ENCODE data around the gene PHAF1. TPM values are rescaled to one million over a fixed set of nuclear protein-coding genes. Genes with fewer than 3 reads are reported as not detected.
A peak's percentile ranks its signal among the peaks of the same experiment; 100 is the strongest.

The PHAF1 gene
- total RNA-seq, 1 donor from 2014 or later, result 29.1 TPM

GRCh38 chr16:67180166-67180565 is 70.4 kb downstream of the PHAF1 start:
- H3K79me2 ChIP-seq (ENCODE audit: low read depth), result peaks cover 11% of the 10 kb centered on the region
- no peak overlapping the region for H3K4me3 ChIP-seq
- H3K27ac Mint-ChIP-seq, result no peak overlapping the region
- H3K4me2 ChIP-seq, result no peak overlapping the region
- H2AFZ ChIP-seq (replicated peaks), result no peak overlapping the region
- no peaks in the 10 kb centered on the region for H3K36me3 ChIP-seq
- TF ChIP-seq CTCF (IDR thresholded peaks at IDR 0.05), result no peak
- no peak for TF ChIP-seq EZH2 (IDR thresholded peaks at IDR 0.05)
- no peak for TF ChIP-seq EZH2phosphoT487 (IDR thresholded peaks at IDR 0.05)
- no peaks in the 10 kb centered on the region for H3K9me3 ChIP-seq (ENCODE audit: low read depth)
- peaks cover 12% of the 10 kb centered on the region for H3K4me1 ChIP-seq
- no peak overlapping the region for H3K27ac ChIP-seq
- peaks cover 23% of the 10 kb centered on the region for H3K27me3 Mint-ChIP-seq (ENCODE audit: insufficient read depth, low read depth)
- no peak overlapping the region for H3K4me3 Mint-ChIP-seq
- H3K27me3 ChIP-seq, result peaks cover 57% of the 10 kb centered on the region
- peaks cover 7% of the 10 kb centered on the region for H3K4me1 Mint-ChIP-seq
- no peak overlapping the region for H3K9ac ChIP-seq
- H3F3A ChIP-seq (ENCODE audit: low read depth), result peaks cover 15% of the 10 kb centered on the region
- H4K20me1 ChIP-seq (ENCODE audit: low read depth), result peaks cover 61% of the 10 kb centered on the region
- peaks cover 4% of the 10 kb centered on the region for H3K36me3 Mint-ChIP-seq
- no peaks in the 10 kb centered on the region for H3K9me3 Mint-ChIP-seq
- no peak for DNase-seq (ENCODE audit: low spot score)

GRCh38 chr16:67181346-67181745 is 71.6 kb downstream of the PHAF1 start:
- Mint-ChIP-seq H3K4me1 (peaks cover 14% of the 10 kb centered on the region), H3K36me3 (peaks cover 1% of the 10 kb centered on the region), H3K9me3 (no peaks in the 10 kb centered on the region), H3K27ac (no peak overlapping the region), H3K4me3 (no peak overlapping the region), H3K27me3 (ENCODE audit: insufficient read depth, low read depth) (peaks cover 21% of the 10 kb centered on the region)
- no peak overlapping the region for H3K27ac ChIP-seq
- H3K4me1 ChIP-seq, result peaks cover 12% of the 10 kb centered on the region
- peaks cover 57% of the 10 kb centered on the region for H3K27me3 ChIP-seq
- H3F3A ChIP-seq (ENCODE audit: low read depth), result peaks cover 15% of the 10 kb centered on the region
- H3K9me3 ChIP-seq (ENCODE audit: low read depth), result no peaks in the 10 kb centered on the region
- no peak overlapping the region for H3K4me2 ChIP-seq
- H3K36me3 ChIP-seq, result no peaks in the 10 kb centered on the region
- peaks cover 11% of the 10 kb centered on the region for H3K79me2 ChIP-seq (ENCODE audit: low read depth)
- TF ChIP-seq EZH2phosphoT487 (IDR thresholded peaks at IDR 0.05), result no peak
- no peak for DNase-seq (ENCODE audit: low spot score)
- H4K20me1 ChIP-seq (ENCODE audit: low read depth), result peaks cover 62% of the 10 kb centered on the region
- no peak overlapping the region for H3K4me3 ChIP-seq
- H3K9ac ChIP-seq, result no peak overlapping the region
- H2AFZ ChIP-seq (replicated peaks), result no peak overlapping the region

GRCh38 chr16:67182288-67182687 is 72.5 kb downstream of the PHAF1 start:
- Histone ChIP-seq H3K4me2 (peak overlapping the region; percentile 96), H3K9ac (no peak overlapping the region), H3F3A (ENCODE audit: low read depth) (peaks cover 15% of the 10 kb centered on the region), H3K4me3 (no peak overlapping the region), H2AFZ (replicated peaks) (no peak overlapping the region), H3K9me3 (ENCODE audit: low read depth) (no peaks in the 10 kb centered on the region), H4K20me1 (ENCODE audit: low read depth) (peaks cover 57% of the 10 kb centered on the region), H3K79me2 (ENCODE audit: low read depth) (peaks cover 11% of the 10 kb centered on the region), H3K27ac (no peak overlapping the region), H3K36me3 (no peaks in the 10 kb centered on the region), H3K4me1 (peaks cover 12% of the 10 kb centered on the region), H3K27me3 (peaks cover 56% of the 10 kb centered on the region)
- H3K36me3 Mint-ChIP-seq, result peaks cover 1% of the 10 kb centered on the region
- H3K9me3 Mint-ChIP-seq, result no peaks in the 10 kb centered on the region
- no peak overlapping the region for H3K4me3 Mint-ChIP-seq
- H3K27ac Mint-ChIP-seq, result no peak overlapping the region
- peaks cover 14% of the 10 kb centered on the region for H3K4me1 Mint-ChIP-seq
- H3K27me3 Mint-ChIP-seq (ENCODE audit: insufficient read depth, low read depth), result peaks cover 21% of the 10 kb centered on the region
- TF ChIP-seq EZH2 (IDR thresholded peaks at IDR 0.05) (no peak), EZH2phosphoT487 (IDR thresholded peaks at IDR 0.05) (no peak), CTCF (IDR thresholded peaks at IDR 0.05) (no peak)
- DNase-seq (ENCODE audit: low spot score), result no peak

GRCh38 chr16:67183284-67183626 is 73.5 kb downstream of the PHAF1 start:
- H3K27ac Mint-ChIP-seq, result no peak overlapping the region
- H4K20me1 ChIP-seq (ENCODE audit: low read depth), result peaks cover 47% of the 10 kb centered on the region
- H3K9ac ChIP-seq, result no peak overlapping the region
- H2AFZ ChIP-seq (replicated peaks), result peak overlapping the region; percentile 57
- H3K4me1 ChIP-seq, result peaks cover 12% of the 10 kb centered on the region
- H3K9me3 Mint-ChIP-seq, result no peaks in the 10 kb centered on the region
- no peak for TF ChIP-seq EZH2 (IDR thresholded peaks at IDR 0.05)
- TF ChIP-seq EZH2phosphoT487 (IDR thresholded peaks at IDR 0.05), result no peak
- TF ChIP-seq CTCF (IDR thresholded peaks at IDR 0.05), result no peak
- no peak overlapping the region for H3K4me3 Mint-ChIP-seq
- H3K4me3 ChIP-seq, result peak overlapping the region; percentile 70
- peaks cover 1% of the 10 kb centered on the region for H3K36me3 Mint-ChIP-seq
- H3K79me2 ChIP-seq (ENCODE audit: low read depth), result peaks cover 11% of the 10 kb centered on the region
- no peaks in the 10 kb centered on the region for H3K9me3 ChIP-seq (ENCODE audit: low read depth)
- peaks cover 15% of the 10 kb centered on the region for H3F3A ChIP-seq (ENCODE audit: low read depth)
- H3K4me1 Mint-ChIP-seq, result peaks cover 14% of the 10 kb centered on the region
- no peaks in the 10 kb centered on the region for H3K36me3 ChIP-seq
- H3K27me3 Mint-ChIP-seq (ENCODE audit: insufficient read depth, low read depth), result peaks cover 19% of the 10 kb centered on the region
- DNase-seq (ENCODE audit: low spot score), result no peak
- H3K4me2 ChIP-seq, result peak overlapping the region; percentile 96
- H3K27ac ChIP-seq, result no peak overlapping the region
- peaks cover 47% of the 10 kb centered on the region for H3K27me3 ChIP-seq
